ENCODE measurements around the gene NRXN3.

GRCh38 chr14:78222746-78223145 lies 52.6 kb downstream of the NRXN3 start:
- TF ChIP-seq POLR2A (IDR thresholded peaks at IDR 0.05; ENCODE audit: borderline replicate concordance, extremely low read depth, insufficient read depth, insufficient read length) (no peak), CTCF (IDR thresholded peaks at IDR 0.05 in 2 of 3, conservative IDR thresholded peaks at IDR 0.05 in 1 of 3; ENCODE audit: borderline replicate concordance in 1 of 3, insufficient read depth in 1 of 3, low read depth in 2 of 3, low read length in 2 of 3) (no peak), REST (IDR thresholded peaks at IDR 0.05; ENCODE audit: low read depth) (no peak), EZH2phosphoT487 (IDR thresholded peaks at IDR 0.05; ENCODE audit: borderline replicate concordance) (no peak), EZH2 (IDR thresholded peaks at IDR 0.05) (no peak), POLR2AphosphoS5 (IDR thresholded peaks at IDR 0.05; ENCODE audit: low read depth, low read length) (no peak), ELF1 (IDR thresholded peaks at IDR 0.05; ENCODE audit: borderline replicate concordance, low read depth) (no peak), ZNF274 (IDR thresholded peaks at IDR 0.05; ENCODE audit: low read depth, low read length) (no peak), YY1 (IDR thresholded peaks at IDR 0.05; ENCODE audit: extremely low read depth, insufficient replicate concordance, low read depth, low read length) (no peak)

Data from HCT116 (cell line).